ENCODE measurements around the gene CRACR2B.

Gene CRACR2B

DNA sequence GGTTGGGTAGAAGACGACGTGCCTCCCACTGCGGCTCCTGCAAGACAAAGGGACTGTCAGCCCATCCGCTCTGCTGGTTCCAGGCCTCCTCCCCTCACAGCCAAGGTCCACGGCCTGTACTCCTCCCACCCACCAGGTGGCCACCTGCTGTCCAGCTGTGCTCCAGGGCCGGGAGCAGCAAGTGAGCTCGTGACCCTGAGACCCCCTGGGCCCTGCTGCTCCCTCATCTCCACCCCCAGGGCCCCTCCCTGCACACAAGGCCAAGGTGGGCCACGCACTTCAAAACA lies 42.4 kb downstream of the CRACR2B start:
- DNase-seq (ENCODE audit: low spot score), result no peak
- no peak overlapping the region for H3K27ac ChIP-seq
- TF ChIP-seq, protein P1, sequence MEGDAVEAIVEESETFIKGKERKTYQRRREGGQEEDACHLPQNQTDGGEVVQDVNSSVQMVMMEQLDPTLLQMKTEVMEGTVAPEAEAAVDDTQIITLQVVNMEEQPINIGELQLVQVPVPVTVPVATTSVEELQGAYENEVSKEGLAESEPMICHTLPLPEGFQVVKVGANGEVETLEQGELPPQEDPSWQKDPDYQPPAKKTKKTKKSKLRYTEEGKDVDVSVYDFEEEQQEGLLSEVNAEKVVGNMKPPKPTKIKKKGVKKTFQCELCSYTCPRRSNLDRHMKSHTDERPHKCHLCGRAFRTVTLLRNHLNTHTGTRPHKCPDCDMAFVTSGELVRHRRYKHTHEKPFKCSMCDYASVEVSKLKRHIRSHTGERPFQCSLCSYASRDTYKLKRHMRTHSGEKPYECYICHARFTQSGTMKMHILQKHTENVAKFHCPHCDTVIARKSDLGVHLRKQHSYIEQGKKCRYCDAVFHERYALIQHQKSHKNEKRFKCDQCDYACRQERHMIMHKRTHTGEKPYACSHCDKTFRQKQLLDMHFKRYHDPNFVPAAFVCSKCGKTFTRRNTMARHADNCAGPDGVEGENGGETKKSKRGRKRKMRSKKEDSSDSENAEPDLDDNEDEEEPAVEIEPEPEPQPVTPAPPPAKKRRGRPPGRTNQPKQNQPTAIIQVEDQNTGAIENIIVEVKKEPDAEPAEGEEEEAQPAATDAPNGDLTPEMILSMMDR (IDR thresholded peaks at IDR 0.05), result no peak
- H3K4me3 ChIP-seq, result no peak overlapping the region

- Histone ChIP-seq H3K4me3 (no peak overlapping the region), H3K27ac (no peak overlapping the region)
- TF ChIP-seq, protein P1 (IDR thresholded peaks at IDR 0.05), result no peak
- no peak for DNase-seq (ENCODE audit: low spot score)
Measured at GRCh38 chr11:870418-870817, 42.7 kb downstream of the CRACR2B start.

DNA sequence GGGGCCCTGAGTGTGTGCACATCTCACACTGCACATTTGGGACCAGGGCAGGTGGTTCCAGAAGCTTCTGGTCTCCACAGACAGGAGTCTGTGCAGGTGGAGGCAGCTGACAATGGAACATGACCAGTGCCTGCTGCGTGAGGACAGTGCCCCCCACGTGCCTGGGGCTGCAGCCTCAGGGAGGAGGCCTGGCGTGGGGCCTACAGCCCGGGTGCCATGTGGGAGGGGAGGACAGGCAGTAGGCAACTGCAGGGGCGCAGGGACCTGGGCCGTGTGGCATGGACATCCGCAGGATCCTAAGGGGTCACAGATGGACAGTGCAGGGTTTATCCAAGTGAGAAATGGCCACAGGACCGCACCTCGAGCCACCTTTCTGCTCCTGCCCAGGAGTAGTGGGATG lies 43.8 kb downstream of the CRACR2B start:
- no peak for DNase-seq (ENCODE audit: low spot score)
- TF ChIP-seq, protein P1 (IDR thresholded peaks at IDR 0.05), result no peak
- H3K27ac ChIP-seq, result no peak overlapping the region
- H3K4me3 ChIP-seq, result no peak overlapping the region

DNA sequence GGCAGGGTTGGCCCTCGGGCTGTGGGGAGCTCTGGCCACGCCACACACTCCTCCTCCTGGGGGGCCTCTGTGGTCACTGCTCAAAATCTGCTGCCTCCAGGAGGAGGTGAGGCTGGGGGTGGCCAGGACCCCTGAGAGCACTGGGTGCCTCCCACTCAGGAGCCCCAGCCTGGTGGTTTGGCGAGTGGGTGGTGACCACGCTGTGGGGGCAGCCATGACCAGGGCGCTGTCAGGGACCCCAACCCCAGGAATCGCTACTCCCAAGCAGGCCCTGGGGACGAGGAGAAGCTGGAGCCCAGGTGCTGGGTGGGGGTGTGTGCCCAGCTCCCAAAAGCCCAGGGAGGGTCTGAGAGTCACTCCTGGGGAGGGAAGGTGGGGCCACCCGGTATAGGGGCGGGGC lies 45.1 kb downstream of the CRACR2B start:
- no peak for DNase-seq (ENCODE audit: low spot score)
- Histone ChIP-seq H3K27ac (no peak overlapping the region), H3K4me3 (no peak overlapping the region)
- TF ChIP-seq, protein P1 (IDR thresholded peaks at IDR 0.05), result no peak

DNA sequence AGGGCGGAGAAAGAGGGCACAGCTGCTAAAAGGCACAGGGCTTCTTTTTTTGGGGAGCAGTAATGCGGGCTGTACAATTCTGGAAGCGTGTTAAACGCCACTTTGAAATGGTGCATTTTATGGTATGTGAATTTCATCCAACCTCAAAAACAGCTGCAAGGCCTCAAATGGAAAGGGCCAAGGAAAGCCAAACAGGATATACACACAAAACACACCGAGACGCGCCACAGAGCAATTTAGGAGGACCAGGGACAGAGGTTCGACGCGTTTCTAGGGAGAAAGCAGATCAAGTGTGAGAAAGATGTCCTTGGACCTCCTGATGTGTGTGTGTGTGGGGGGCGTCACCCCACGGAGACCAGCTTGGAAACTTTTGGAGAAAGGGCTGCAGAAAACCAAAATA lies 46.0 kb downstream of the CRACR2B start:
- TF ChIP-seq, protein P1 (IDR thresholded peaks at IDR 0.05), result no peak
- DNase-seq (ENCODE audit: low spot score), result no peak
- Histone ChIP-seq H3K27ac (no peak overlapping the region), H3K4me3 (no peak overlapping the region)

- DNase-seq (ENCODE audit: low spot score), result no peak
- TF ChIP-seq, protein P1 (IDR thresholded peaks at IDR 0.05), result no peak
- Histone ChIP-seq H3K4me3 (no peak overlapping the region), H3K27ac (no peak overlapping the region)
Measured at GRCh38 chr11:875203-875602, 47.5 kb downstream of the CRACR2B start.

GRCh38 chr11:875769-876301 lies 48.1 kb downstream of the CRACR2B start:
- Histone ChIP-seq H3K4me3 (no peak overlapping the region), H3K27ac (no peak overlapping the region)
- TF ChIP-seq, protein P1 (IDR thresholded peaks at IDR 0.05), result no peak
- no peak for DNase-seq (ENCODE audit: low spot score)

All from coronary artery (tissue), 2 donors.